H1 (cell line): Measurements from ENCODE around the gene HIPK3. TPM values are rescaled to one million over a fixed set of nuclear protein-coding genes. Genes with fewer than 3 reads are reported as not detected.

Experiments
- CTCF ChIA-PET: fragments of 300-600 bp; sonication (Branson Sonifier 250); formaldehyde crosslinking; loops from one replicate; lab custom pipeline; 2021; ENCODE audit not compliant: partially characterized antibody; lab: Charles Lee
- POLR2A ChIA-PET: fragments of 300-600 bp; sonication (Branson Sonifier 250); formaldehyde crosslinking; loops from one replicate; lab custom pipeline; 2021; ENCODE audit warnings: inconsistent platforms; ENCODE audit not compliant: partially characterized antibody; lab: Charles Lee
- DNase-seq, 2 experiments: peaks; one replicate each; pipeline versions ENCODE4 v3.0.0 to v3.0.0-alpha.2; 2010 to 2022; ENCODE audit warnings: low spot score in 2 of 2, low read depth in 1 of 2, mixed read lengths in 1 of 2
- FAIRE-seq: peaks from 2 replicates; lab custom pipeline; 2011; peaks lifted over from hg19 to GRCh38; lab: Jason Lieb, UNC
- H2AFZ ChIP-seq: 2 replicates; pipeline ENCODE4 v1.8.1; 2012; ENCODE audit warnings: low read length, inconsistent platforms
- H2AK5ac ChIP-seq: 2 replicates; pipeline ENCODE4 v1.6.1; 2013; ENCODE audit warnings: low read depth, low read length
- H2BK120ac ChIP-seq: replicated peaks from 2 replicates; pipeline ENCODE3; 2013; ENCODE audit warnings: low read depth, low read length, inconsistent platforms
- H2BK12ac ChIP-seq: 2 replicates; pipeline ENCODE4 v1.6.1; 2013; ENCODE audit warnings: low read depth, low read length
- H2BK15ac ChIP-seq: 2 replicates; pipeline ENCODE4 v1.6.1; 2013; ENCODE audit warnings: low read length
- H2BK20ac ChIP-seq: 2 replicates; pipeline ENCODE4 v1.6.1; 2013; ENCODE audit warnings: low read length
- H2BK5ac ChIP-seq: 2 replicates; pipeline ENCODE4 v1.6.1; 2013; ENCODE audit warnings: low read depth, low read length
- H3K14ac ChIP-seq: 2 replicates; pipeline ENCODE4 v1.6.1; 2013; ENCODE audit warnings: inconsistent platforms; ENCODE audit not compliant: insufficient read length
- H3K18ac ChIP-seq: 2 replicates; pipeline ENCODE4 v1.6.1; 2013; ENCODE audit warnings: low read length; ENCODE audit errors: extremely low read depth
- H3K23ac ChIP-seq: 2 replicates; pipeline ENCODE4 v1.6.1; 2013; ENCODE audit warnings: inconsistent platforms; ENCODE audit not compliant: insufficient read length
- H3K23me2 ChIP-seq: 2 replicates; pipeline ENCODE4 v1.6.1; 2013; ENCODE audit warnings: low read depth, low read length
- H3K27ac ChIP-seq: 2 replicates; pipeline ENCODE4 v1.6.1; 2011; ENCODE audit warnings: low read depth, low read length, inconsistent platforms
- H3K27me3 ChIP-seq, 4 experiments: replicated peaks in 1 of 4; 1 replicate in 1 of 4; 2 replicates in 3 of 4; pipeline versions ENCODE4 v1.6.1 to v1.8.1; 2011 to 2013; ENCODE audit warnings: low read length in 3 of 4, mild to moderate bottlenecking in 3 of 4, inconsistent platforms in 2 of 4, mixed read lengths in 2 of 4, moderate library complexity in 1 of 4; ENCODE audit not compliant: control insufficient read depth in 3 of 4, insufficient read depth in 3 of 4; ENCODE audit errors: extremely low read depth in 1 of 4
- H3K36me3 ChIP-seq, 4 experiments: 2 replicates each; pipeline versions ENCODE4 v1.6.1 to v1.8.1; 2011 to 2013; ENCODE audit warnings: mild to moderate bottlenecking in 4 of 4, low read length in 3 of 4, moderate library complexity in 2 of 4, control low read depth in 1 of 4, inconsistent platforms in 1 of 4; ENCODE audit not compliant: insufficient read depth in 4 of 4, control insufficient read depth in 2 of 4
- H3K4ac ChIP-seq: replicated peaks from 2 replicates; pipeline ENCODE3; 2013; ENCODE audit warnings: low read length, low read depth, mixed read lengths, inconsistent platforms; ENCODE audit not compliant: insufficient read length
- H3K4me1 ChIP-seq, 4 experiments: replicated peaks in 1 of 4; 1 replicate in 1 of 4; 2 replicates in 3 of 4; pipeline versions ENCODE4 v1.6.1 to v1.8.1; 2011 to 2013; ENCODE audit warnings: low read length in 3 of 4, inconsistent platforms in 2 of 4, mixed read lengths in 1 of 4; ENCODE audit not compliant: insufficient read depth in 4 of 4, control insufficient read depth in 3 of 4
- H3K4me2 ChIP-seq, 2 experiments: 2 replicates each; pipeline versions ENCODE4 v1.6.1 to v1.8.1; 2011 to 2013; ENCODE audit warnings: low read depth in 2 of 2, low read length in 2 of 2, control low read depth in 1 of 2, inconsistent platforms in 1 of 2, mild to moderate bottlenecking in 1 of 2; ENCODE audit not compliant: insufficient read depth in 1 of 2
- H3K4me3 ChIP-seq, 4 experiments: fragments of 200-600, 300-600 bp in 1 of 4; sonication (generic), shearing (Covaris generic), sonication (Bioruptor Twin) in 1 of 4; 2 replicates each; pipeline versions ENCODE4 v1.5.1 to v1.8.1; 2011 to 2016; ENCODE audit warnings: low read length in 4 of 4, low read depth in 3 of 4, control low read depth in 2 of 4, inconsistent platforms in 2 of 4, mild to moderate bottlenecking in 2 of 4, mixed read lengths in 1 of 4, moderate library complexity in 1 of 4; ENCODE audit not compliant: insufficient read depth in 2 of 4; ENCODE audit errors: extremely low read depth in 1 of 4
- H3K56ac ChIP-seq: replicated peaks from 2 replicates; pipeline ENCODE3; 2013; ENCODE audit warnings: low read depth, mild to moderate bottlenecking, mixed read lengths, low read length, inconsistent platforms; ENCODE audit not compliant: insufficient read length
- H3K79me1 ChIP-seq: 2 replicates; pipeline ENCODE4 v1.6.1; 2013; ENCODE audit warnings: low read depth, low read length, control low read depth
- H3K79me2 ChIP-seq, 2 experiments: 2 replicates each; pipeline versions ENCODE4 v1.6.1 to v1.8.1; 2012 to 2013; ENCODE audit warnings: low read length in 2 of 2, mild to moderate bottlenecking in 2 of 2, inconsistent platforms in 1 of 2; ENCODE audit not compliant: insufficient read depth in 2 of 2, control insufficient read depth in 1 of 2
- H3K9ac ChIP-seq, 4 experiments: replicated peaks in 1 of 4; 1 replicate in 1 of 4; 2 replicates in 3 of 4; pipeline versions ENCODE4 v1.6.1 to v1.8.1; 2011 to 2013; ENCODE audit warnings: low read depth in 3 of 4, low read length in 3 of 4, control low read depth in 2 of 4, mild to moderate bottlenecking in 2 of 4, moderate library complexity in 2 of 4, inconsistent platforms in 1 of 4; ENCODE audit errors: extremely low read depth in 1 of 4
- H3K9me3 ChIP-seq, 2 experiments: 2 replicates each; pipeline versions ENCODE4 v1.6.1 to v1.8.1; 2012 to 2013; ENCODE audit warnings: mild to moderate bottlenecking in 2 of 2, moderate library complexity in 2 of 2, control low read depth in 1 of 2, inconsistent platforms in 1 of 2, low read depth in 1 of 2, low read length in 1 of 2, mixed read lengths in 1 of 2; ENCODE audit not compliant: insufficient read depth in 2 of 2
- H4K20me1 ChIP-seq, 2 experiments: replicated peaks in 1 of 2; 2 replicates each; pipeline versions ENCODE3 to v1.8.1; 2011 to 2013; ENCODE audit warnings: inconsistent platforms in 2 of 2, low read length in 2 of 2, mild to moderate bottlenecking in 1 of 2; ENCODE audit not compliant: insufficient read depth in 2 of 2, control insufficient read depth in 1 of 2
- H4K5ac ChIP-seq: 2 replicates; pipeline ENCODE4 v1.6.1; 2013; ENCODE audit warnings: low read length, low read depth, mixed read lengths, inconsistent platforms; ENCODE audit not compliant: insufficient read length
- H4K8ac ChIP-seq: 2 replicates; pipeline ENCODE4 v1.8.0; 2013; ENCODE audit warnings: mild to moderate bottlenecking, moderate library complexity, low read length, inconsistent platforms; ENCODE audit not compliant: insufficient read depth; ENCODE audit errors: extremely low read depth
- H4K91ac ChIP-seq: replicated peaks from 2 replicates; pipeline ENCODE3; 2013; ENCODE audit warnings: low read length, mixed read lengths, inconsistent platforms; ENCODE audit not compliant: insufficient read length
- POLR2AphosphoS5 ChIP-seq: IDR thresholded peaks from 2 replicates; pipeline ENCODE4 v1.6.1; 2011; ENCODE audit warnings: low read depth, low read length
- WGBS, 2 experiments: shearing (Covaris generic) in 1 of 2; methylation state at CpG; one replicate each; pipeline versions ENCODE4 v1.1.6 to v1.1.7; 2013 to 2015; ENCODE audit warnings: low lambda C conversion rate in 2 of 2, mixed read lengths in 2 of 2, inconsistent platforms in 1 of 2, low coverage in 1 of 2, missing lambda C conversion rate in 1 of 2; ENCODE audit not compliant: insufficient replicate concordance in 2 of 2, insufficient coverage in 1 of 2, insufficient read length in 1 of 2; ENCODE audit errors: extremely low coverage in 1 of 2, missing lambda C conversion rate in 1 of 2; 5-methylcytosine and 5-hydroxymethylcytosine counted together
- polyA plus RNA-seq, 7 experiments: library from polyadenylated mRNA; depleted of rRNA in 3 of 7; stranded (reverse) in 5 of 7; unstranded in 2 of 7; fragments of >200 nt in 5 of 7; fragments of 200-250 nt in 2 of 7; gene quantifications; 1 replicate in 5 of 7; 2 replicates in 1 of 7; 4 replicates in 1 of 7; pipeline versions ENCODE4 v1.2.1 to v1.2.3, GENCODE V29; 2011 to 2013; ENCODE audit warnings: missing spikeins in 2 of 7, mixed read lengths in 2 of 7
- total RNA-seq: library from RNA; stranded (reverse); fragmentation: NEBNext Ultra II Directional; extraction: Animal tissue kit (Norgen Biotek cat#: 25700); gene quantifications from 2 replicates; pipeline ENCODE4 v1.2.1, GENCODE V29; 2021
- TF ChIP-seq, protein P1 (sequence below): IDR thresholded peaks from 2 replicates; pipeline ENCODE4 v1.6.1; 2011; ENCODE audit warnings: low read length, improper control_type of control experiment

The HIPK3 gene
- total and polyA plus RNA-seq, 2 of the 8 experiments (the other 6 are each of a cell fraction or from before 2014, with no cell fraction given) = 5.0 to 22.3 TPM

GRCh38 chr11:33303541-33303940, 46.4 kb downstream of the HIPK3 start:
- Histone ChIP-seq H4K5ac (no peak overlapping the region), H2BK15ac (no peak overlapping the region), H3K9me3 (no peaks in the 10 kb centered on the region), H3K36me3 (no peaks in the 10 kb centered on the region), H2BK5ac (no peak overlapping the region), H2BK120ac (no peak overlapping the region), H4K91ac (no peak overlapping the region), H3K23ac (no peak overlapping the region), H3K14ac (no peak overlapping the region), H3K4me2 (no peak overlapping the region), H3K27ac (no peak overlapping the region), H3K23me2 (no peaks in the 10 kb centered on the region; the same call in 1 of the 2 replicates), H3K79me2 (peaks cover 0 to 13% of the 10 kb centered on the region in 2 experiments; a peak in 2 of 4 replicates), H2BK20ac (no peak overlapping the region), H3K18ac (no peak overlapping the region), H3K27me3 (no peaks in the 10 kb centered on the region), H3K4me1 (no peaks in the 10 kb centered on the region), H4K20me1 (peaks cover 0 to 2% of the 10 kb centered on the region in 2 experiments), H3K4me3 (no peak overlapping the region), H3K56ac (no peak overlapping the region), H2BK12ac (no peak overlapping the region), H4K8ac (no peak overlapping the region), H2AFZ (no peak overlapping the region), H2AK5ac (no peak overlapping the region), H3K4ac (no peak overlapping the region), H3K9ac (no peak overlapping the region), H3K79me1 (no peaks in the 10 kb centered on the region)
- POLR2A ChIA-PET = no interaction called here
- WGBS, 2 experiments = 97% methylated on average over 4 of the region's 4 CpGs; no CpG with 5 or more reads in 1 of the 2 experiments
- CTCF ChIA-PET = interaction anchor here (1.2 kb wide), 1 partner anchor 137 kb away, joined by 3 read pairs; no protein-coding TSS in a partner anchor
- FAIRE-seq (no peak), DNase-seq (no peak)
- TF ChIP-seq POLR2AphosphoS5 = no peak
- TF ChIP-seq, protein P1, sequence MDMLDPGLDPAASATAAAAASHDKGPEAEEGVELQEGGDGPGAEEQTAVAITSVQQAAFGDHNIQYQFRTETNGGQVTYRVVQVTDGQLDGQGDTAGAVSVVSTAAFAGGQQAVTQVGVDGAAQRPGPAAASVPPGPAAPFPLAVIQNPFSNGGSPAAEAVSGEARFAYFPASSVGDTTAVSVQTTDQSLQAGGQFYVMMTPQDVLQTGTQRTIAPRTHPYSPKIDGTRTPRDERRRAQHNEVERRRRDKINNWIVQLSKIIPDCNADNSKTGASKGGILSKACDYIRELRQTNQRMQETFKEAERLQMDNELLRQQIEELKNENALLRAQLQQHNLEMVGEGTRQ = no peak
